Measurements from ENCODE around the gene CLSTN2. TPM values are rescaled to one million over a fixed set of nuclear protein-coding genes. Genes with fewer than 3 reads are reported as not detected.
A peak's percentile ranks its signal among the peaks of the same experiment; 100 is the strongest.

The CLSTN2 gene
- total and polyA plus RNA-seq, 2 of the 4 experiments (the other 2 are of a cell fraction), result under 0.01 to 0.07 TPM

GRCh38 chr3:140206196-140207040 lies 271.4 kb downstream of the CLSTN2 start:
- H2BK120ac ChIP-seq (ENCODE audit: low read depth, low read length), result no peak overlapping the region
- TF ChIP-seq NFE2L2 (IDR thresholded peaks at IDR 0.05; ENCODE audit: low read depth, low read length), result no peak
- TF ChIP-seq, protein P1, sequence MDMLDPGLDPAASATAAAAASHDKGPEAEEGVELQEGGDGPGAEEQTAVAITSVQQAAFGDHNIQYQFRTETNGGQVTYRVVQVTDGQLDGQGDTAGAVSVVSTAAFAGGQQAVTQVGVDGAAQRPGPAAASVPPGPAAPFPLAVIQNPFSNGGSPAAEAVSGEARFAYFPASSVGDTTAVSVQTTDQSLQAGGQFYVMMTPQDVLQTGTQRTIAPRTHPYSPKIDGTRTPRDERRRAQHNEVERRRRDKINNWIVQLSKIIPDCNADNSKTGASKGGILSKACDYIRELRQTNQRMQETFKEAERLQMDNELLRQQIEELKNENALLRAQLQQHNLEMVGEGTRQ (IDR thresholded peaks at IDR 0.05; ENCODE audit: low read depth, low read length), result no peak
- no peak for TF ChIP-seq MXI1 (IDR thresholded peaks at IDR 0.05; ENCODE audit: borderline replicate concordance, low read depth, low read length)
- no peak for TF ChIP-seq CHD1 (IDR thresholded peaks at IDR 0.05; ENCODE audit: low read depth, low read length)
- no peak for TF ChIP-seq SMC3 (IDR thresholded peaks at IDR 0.05; ENCODE audit: low read depth, low read length)
- TF ChIP-seq CEBPB (IDR thresholded peaks at IDR 0.05; ENCODE audit: low read depth, low read length), result no peak
- TF ChIP-seq POLR2A (IDR thresholded peaks at IDR 0.05; ENCODE audit: low read depth, low read length), result no peak
- TF ChIP-seq FOS (IDR thresholded peaks at IDR 0.05; ENCODE audit: low read depth, low read length), result no peak
- TF ChIP-seq RFX5 (IDR thresholded peaks at IDR 0.05; ENCODE audit: low read depth, low read length), result no peak
- no peak for TF ChIP-seq MAFK (IDR thresholded peaks at IDR 0.05; ENCODE audit: low read depth, low read length)
- TF ChIP-seq RCOR1 (IDR thresholded peaks at IDR 0.05; ENCODE audit: insufficient replicate concordance, low read length), result no peak
- TF ChIP-seq, protein P2, sequence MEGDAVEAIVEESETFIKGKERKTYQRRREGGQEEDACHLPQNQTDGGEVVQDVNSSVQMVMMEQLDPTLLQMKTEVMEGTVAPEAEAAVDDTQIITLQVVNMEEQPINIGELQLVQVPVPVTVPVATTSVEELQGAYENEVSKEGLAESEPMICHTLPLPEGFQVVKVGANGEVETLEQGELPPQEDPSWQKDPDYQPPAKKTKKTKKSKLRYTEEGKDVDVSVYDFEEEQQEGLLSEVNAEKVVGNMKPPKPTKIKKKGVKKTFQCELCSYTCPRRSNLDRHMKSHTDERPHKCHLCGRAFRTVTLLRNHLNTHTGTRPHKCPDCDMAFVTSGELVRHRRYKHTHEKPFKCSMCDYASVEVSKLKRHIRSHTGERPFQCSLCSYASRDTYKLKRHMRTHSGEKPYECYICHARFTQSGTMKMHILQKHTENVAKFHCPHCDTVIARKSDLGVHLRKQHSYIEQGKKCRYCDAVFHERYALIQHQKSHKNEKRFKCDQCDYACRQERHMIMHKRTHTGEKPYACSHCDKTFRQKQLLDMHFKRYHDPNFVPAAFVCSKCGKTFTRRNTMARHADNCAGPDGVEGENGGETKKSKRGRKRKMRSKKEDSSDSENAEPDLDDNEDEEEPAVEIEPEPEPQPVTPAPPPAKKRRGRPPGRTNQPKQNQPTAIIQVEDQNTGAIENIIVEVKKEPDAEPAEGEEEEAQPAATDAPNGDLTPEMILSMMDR (conservative IDR thresholded peaks at IDR 0.05; ENCODE audit: low read depth, low read length), result no peak
- ATAC-seq (ENCODE audit: low read depth) (no peak), DNase-seq (peak; percentile 18)
- no peak overlapping the region for H2BK15ac ChIP-seq (ENCODE audit: low read depth, low read length)
- H2BK20ac ChIP-seq (ENCODE audit: low read depth, low read length), result no peak overlapping the region
- H3K4me1 ChIP-seq (ENCODE audit: control insufficient read depth, insufficient read depth, low read length), result no peaks in the 10 kb centered on the region
- no peak overlapping the region for H4K8ac ChIP-seq (ENCODE audit: low read depth in 2 of 2, low read length in 2 of 2)
- no peak overlapping the region for H3K4me3 ChIP-seq (ENCODE audit: insufficient read depth, low read depth, low read length)
- H4K20me1 ChIP-seq (ENCODE audit: insufficient read depth, low read length), result no peaks in the 10 kb centered on the region
- no peaks in the 10 kb centered on the region for H3K27me3 ChIP-seq (ENCODE audit: control insufficient read depth, insufficient read depth, low read length)
- no peak overlapping the region for H4K91ac ChIP-seq (ENCODE audit: insufficient read depth, low read depth, low read length)
- in situ Hi-C loops (cut with MboI; ENCODE audit: low sequenced_read_pairs), result no loop called here
- H4K5ac ChIP-seq (ENCODE audit: low read depth, low read length), result no peak overlapping the region
- no peak overlapping the region for H3K4ac ChIP-seq (ENCODE audit: low read depth, low read length)
- H3K4me2 ChIP-seq (ENCODE audit: low read depth, low read length), result no peak overlapping the region
- H3K9me1 ChIP-seq (ENCODE audit: insufficient read depth, low read length), result no peaks in the 10 kb centered on the region; the same call in 1 of the 2 replicates
- no peak overlapping the region for H2AFZ ChIP-seq (replicated peaks; ENCODE audit: low read length, poor library complexity)
- dilution Hi-C loops (cut with HindIII; ENCODE audit: low sequenced_read_pairs, unreplicated experiment), result no loop called here
- H3K79me1 ChIP-seq (ENCODE audit: low read depth in 1 of 2, low read length in 2 of 2), result no peaks in the 10 kb centered on the region
- no peak overlapping the region for H3K14ac ChIP-seq (replicated peaks; ENCODE audit: low read depth, low read length)
- H3K9me3 ChIP-seq (ENCODE audit: control insufficient read depth, insufficient read depth, low read length), result no peaks in the 10 kb centered on the region
- no peak overlapping the region for H3K56ac ChIP-seq (ENCODE audit: extremely low read depth, insufficient read depth, low read length)
- H3K36me3 ChIP-seq (ENCODE audit: control insufficient read depth, insufficient read depth, low read length), result no peaks in the 10 kb centered on the region
- H2BK5ac ChIP-seq (ENCODE audit: low read depth, low read length, poor library complexity, severe bottlenecking), result no peak overlapping the region
- CTCF ChIA-PET, result no interaction called here
- POLR2A ChIA-PET (ENCODE audit: unreplicated experiment), result no interaction called here
- no peak overlapping the region for H3K23ac ChIP-seq (ENCODE audit: low read depth, low read length)
- no peak overlapping the region for H2AK5ac ChIP-seq (ENCODE audit: low read depth, low read length)
- WGBS, 2 experiments (ENCODE audit: extremely low coverage in 2 of 2, insufficient read length in 1 of 2), result no CpG with 5 or more reads among the region's 4 CpGs
- H3K27ac ChIP-seq (ENCODE audit: insufficient read depth, low read length), result no peak overlapping the region
- H3K18ac ChIP-seq (ENCODE audit: low read depth, low read length), result no peak overlapping the region
- H2AK9ac ChIP-seq (replicated peaks; ENCODE audit: low read depth, low read length, poor library complexity), result no peak overlapping the region
- intact Hi-C loops (cut with micrococcal nuclease), result no loop called here
- BruUV-seq (replicated peaks), result no TSS peak
- no peak overlapping the region for H3K9ac ChIP-seq (ENCODE audit: low read depth, low read length)

Measured in IMR-90 (cell line).